Measurements from ENCODE around the gene OTOS.

OTOS gene

DNA sequence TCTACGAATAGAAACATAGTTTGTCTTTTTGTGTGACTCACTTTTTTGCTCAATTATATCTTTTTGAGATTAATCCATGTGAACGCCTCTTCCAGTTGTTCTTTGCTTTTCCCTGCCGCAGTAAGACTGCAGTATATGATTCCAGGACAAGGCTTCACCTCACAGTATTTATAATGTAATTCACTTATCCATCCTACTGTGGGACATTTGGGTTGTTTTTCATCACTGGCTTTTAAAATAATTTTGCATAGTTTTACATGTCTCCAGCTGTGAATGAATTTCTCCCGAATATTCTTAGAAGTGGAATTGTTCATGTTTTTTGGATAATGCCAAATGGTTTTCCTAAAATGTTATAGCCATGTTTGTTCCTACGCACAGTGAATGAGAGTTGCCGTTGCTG is 26.2 kb downstream of the OTOS start:
- DNase-seq (ENCODE audit: low spot score) = no peak

DNA sequence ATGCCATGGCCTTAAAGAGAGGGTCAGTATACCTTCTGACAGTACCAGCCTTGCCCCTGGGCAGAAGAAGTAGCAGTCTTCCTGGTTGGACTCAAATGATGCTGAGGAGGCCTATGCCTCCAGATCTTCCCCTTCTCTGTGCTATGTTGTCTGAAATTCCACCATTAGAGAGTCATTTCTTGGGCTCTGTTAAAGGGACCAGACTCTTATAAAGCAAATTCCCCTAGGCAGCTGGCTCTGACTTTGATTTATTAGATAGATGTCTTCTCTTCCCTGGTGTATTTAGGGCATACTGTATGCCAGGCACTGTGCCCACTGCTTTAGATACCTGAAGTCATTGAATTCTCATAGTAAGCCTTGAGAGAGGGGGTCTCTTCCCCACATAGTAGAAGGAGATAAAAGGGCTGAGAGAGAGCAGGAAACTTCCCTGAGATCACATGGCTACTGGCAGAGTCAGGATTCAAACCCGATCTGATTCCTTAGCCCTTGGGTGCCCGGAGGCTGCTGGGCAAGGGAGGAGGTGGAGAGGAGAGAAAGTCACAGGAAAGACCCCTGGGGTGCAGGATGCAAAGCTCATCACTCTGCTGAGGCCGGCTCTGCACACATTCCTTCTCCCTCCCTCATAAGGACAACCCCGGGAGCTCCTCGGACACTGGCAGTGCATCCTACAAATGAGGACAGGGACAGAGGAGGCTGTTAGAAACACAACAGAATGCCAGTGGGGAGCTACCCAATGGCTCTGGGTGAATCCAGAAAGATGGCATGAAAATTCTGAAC is 27.4 kb downstream of the OTOS start:
- DNase-seq (ENCODE audit: low spot score) = no peak

DNA sequence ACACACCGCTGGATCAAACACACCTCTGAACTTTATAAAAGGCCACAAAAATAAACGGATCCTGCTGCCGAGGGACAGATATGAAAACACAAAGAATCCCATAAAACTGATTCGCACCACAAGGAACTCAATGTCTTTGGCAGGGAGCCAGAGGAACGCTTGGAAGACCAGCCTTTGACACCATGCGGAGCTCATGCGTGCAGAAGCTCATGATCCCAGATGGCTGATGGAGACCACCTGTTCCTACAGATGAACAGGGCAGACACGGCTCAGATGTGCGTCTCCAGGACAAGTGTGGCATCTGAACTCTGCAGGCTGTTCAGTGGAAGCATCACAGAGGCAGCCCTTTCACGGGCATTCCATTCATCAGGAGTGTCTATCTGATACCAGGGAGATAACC is 29.2 kb downstream of the OTOS start:
- DNase-seq (ENCODE audit: low spot score) = no peak

DNA sequence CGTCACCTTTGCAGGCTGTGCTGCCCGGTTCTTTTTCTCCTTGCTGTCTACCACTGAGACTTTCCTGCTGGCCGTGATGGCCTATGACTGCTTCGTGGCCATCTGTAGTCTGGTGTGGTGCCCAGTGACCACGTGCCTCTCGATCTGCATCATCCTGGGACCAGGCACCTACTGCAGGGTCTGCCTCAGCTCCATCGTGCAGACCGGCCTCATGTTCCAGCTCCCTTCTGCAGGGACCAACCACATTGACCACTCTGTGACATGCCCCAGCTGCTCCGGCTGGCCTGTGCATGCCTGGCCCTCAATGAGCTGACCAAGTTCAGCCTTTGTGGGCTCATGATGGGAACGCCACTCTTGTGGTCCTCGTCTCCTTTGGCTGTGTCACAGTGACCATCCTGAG is 31.1 kb downstream of the OTOS start:
- no peak for DNase-seq (ENCODE audit: low spot score)

DNA sequence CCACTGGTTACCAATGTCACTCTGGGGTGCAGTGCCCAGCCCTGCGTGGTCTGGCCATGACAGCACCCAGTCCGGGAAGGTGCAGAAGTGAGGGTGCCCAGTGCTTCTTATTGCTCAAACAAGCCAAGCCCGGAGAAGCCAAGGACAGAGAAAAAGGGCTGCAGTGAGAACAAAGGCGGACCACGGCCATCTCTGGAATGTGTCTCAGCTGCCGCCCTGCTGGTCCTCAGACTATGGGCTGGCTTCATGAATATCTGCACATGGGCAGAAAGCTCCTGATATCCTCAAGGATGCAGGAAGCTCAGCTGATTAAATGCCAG is 33.0 kb downstream of the OTOS start:
- DNase-seq (ENCODE audit: low spot score) = no peak

DNA sequence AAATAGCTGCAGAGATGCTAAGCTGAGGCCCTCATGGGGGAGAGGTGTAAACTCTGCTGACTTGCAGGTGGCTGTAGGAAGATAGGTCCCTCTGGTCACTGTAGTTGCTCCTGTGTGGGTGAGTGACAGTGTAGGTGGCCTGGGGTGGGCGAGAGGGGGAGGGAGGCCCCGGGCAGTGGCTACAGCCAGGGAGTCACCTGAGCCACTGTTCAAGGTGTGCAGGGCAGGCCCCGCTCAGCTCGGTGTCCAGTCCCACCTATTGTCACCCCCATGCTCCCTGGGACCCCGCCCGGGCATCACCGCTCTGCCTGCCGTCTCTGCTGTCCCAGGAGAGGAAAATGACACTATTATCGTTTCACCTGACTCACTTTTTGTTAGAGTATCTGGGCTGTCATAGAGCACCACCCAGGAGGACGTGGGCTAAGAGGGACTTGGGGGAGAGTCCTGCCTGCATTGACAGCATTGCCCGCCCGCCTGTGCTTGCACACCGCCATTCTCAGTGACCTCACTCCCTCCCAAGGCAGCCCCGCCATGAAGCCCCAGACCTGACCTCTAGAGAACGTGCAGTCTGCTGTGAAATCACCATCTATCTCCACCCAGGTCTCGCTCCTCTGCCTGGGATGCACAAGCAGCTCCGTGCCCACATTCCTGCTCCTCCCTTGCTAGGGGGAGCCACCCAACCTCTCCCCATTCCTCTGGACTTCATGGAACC is 33.5 kb downstream of the OTOS start:
- DNase-seq (ENCODE audit: low spot score) = no peak

DNA sequence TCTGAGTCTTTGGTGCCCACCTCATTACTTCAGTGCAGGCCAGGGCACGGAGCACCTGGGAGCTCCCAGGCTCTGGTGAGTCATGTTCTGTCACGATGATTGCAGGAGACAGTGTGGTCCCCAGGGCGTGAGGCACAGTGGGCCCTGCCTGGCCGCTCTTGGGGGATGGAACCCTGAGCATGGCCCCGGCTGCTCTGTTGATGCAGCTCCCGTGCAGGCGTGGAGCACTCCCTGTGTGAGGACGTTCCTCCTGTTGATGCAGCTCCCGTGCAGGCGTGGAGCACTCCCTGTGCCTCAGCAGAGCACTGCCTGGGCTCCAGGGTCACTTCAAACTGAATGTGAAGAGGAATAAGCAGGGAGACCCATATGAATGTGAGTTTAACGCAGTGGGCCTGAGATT is 34.5 kb downstream of the OTOS start:
- DNase-seq (ENCODE audit: low spot score) = no peak

DNA sequence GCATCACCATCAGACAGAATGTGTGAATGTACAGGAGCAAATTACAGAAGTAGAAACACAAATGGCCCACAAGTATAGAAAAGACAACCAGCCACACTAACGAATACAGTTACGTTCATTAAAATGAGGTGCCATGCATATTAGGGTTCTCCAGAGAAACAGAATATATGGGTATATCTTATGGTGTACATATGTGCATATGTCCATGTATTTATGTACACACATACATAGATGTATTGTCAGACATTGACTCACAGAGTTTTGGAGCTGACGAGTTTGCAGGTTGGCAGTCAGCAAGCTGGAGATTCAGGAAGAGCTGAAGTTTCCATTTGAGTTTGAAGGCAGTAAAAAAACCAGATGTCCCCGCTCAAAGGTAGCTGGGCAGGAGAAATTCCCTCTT is 37.3 kb downstream of the OTOS start:
- DNase-seq (ENCODE audit: low spot score) = no peak

DNA sequence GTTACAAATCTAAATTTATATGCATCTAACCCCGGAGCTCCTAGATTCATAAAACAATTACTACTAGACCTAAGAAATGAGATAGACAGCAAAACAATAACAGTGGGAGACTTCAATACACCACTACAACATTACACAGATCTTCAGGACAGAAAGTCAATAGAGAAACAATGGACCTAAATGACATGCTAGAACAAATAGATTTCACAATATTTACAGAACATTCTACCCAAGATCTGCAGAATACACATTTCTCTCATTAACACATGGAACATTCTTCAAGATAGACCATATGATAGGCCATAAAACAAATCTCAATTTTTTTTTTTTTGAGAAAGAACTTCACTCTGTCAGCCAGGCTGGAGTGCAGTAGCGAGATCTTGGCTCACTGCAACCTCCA is 42.1 kb downstream of the OTOS start:
- no peak for DNase-seq (ENCODE audit: low spot score)

DNA sequence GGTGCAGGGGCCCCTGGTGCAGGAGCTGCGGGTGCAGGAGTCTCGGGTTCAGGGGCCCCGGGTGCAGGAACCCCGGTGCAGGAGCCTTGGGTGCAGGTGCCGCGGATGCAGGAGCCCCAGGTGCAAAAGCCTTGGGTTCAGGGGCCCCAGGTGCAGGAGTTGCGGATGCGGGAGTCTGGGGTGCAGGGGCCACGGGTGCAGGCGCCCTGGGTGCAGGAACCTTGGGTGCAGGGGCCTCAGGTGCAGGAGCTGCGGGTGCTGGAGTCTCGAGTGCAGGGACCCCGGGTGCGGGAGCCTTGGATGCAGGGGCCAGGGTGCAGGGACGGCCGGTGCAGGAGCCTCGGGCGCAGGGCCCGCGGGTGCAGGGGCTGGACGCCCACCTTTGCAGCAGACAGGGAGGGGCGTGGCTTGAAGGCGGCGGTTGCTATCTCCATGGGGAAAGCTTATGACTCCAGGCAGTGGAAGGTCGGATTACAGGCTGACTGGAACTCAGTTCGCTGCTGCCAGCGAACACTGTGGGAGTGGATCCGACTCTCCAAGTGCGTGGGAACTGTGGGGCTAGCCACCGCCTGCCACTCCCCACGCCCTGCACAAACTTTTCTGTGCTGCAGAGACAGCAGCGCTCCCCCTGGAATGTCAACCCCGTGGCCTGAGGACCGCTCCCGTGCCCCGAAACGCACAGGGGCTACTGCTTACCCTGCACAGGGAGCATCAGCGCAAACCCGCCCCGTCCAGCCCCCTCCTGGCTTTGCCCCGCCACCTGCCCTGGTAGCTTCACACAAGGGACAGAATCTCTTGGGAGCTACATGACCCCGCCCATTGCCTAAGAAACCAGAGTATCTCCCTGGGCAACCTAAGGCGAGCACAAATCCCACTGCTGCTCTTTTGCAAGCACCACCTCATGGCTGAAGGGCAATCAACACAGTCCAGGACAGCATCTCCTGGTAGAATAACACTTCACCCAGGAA is 44.6 kb downstream of the OTOS start:
- DNase-seq (ENCODE audit: low spot score) = no peak

DNA sequence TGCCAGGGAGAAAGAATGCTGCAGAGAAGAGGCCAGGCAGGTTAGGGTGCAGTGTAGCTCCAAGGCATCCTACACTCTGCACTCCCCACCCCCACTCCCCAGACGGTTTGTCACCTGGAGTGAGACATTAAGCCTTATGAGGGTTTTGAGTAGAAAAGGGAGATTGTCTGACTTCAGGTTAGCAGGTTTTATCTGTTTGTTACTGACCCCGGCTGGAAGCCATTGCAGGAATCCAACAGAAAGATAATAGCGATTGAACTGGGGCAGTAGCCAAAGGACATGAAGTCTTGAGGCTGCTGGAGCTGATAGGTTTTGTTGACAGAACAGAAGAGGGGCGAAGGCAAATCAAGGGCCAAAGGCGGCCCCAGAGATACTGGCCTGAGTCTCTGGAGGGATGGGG is 51.2 kb downstream of the OTOS start:
- DNase-seq (ENCODE audit: low spot score) = no peak
